Mucosa of rectum (tissue), 2 donors: ENCODE results near the gene MNAT1.

Experiments used
- H3K27ac ChIP-seq, 2 donors: one replicate each; pipeline ENCODE4 v1.7.0; 2013; ENCODE audit warnings: inconsistent platforms in 2 of 2, low read depth in 2 of 2, low read length in 2 of 2
- H3K27me3 ChIP-seq, 2 donors: one replicate each; pipeline ENCODE4 v1.7.0; 2013; ENCODE audit warnings: low read length in 2 of 2; ENCODE audit not compliant: control insufficient read depth in 2 of 2, insufficient read depth in 2 of 2
- H3K36me3 ChIP-seq, 2 donors: one replicate each; pipeline ENCODE4 v1.7.0; 2013; ENCODE audit warnings: low read length in 2 of 2; ENCODE audit not compliant: control insufficient read depth in 2 of 2, insufficient read depth in 2 of 2
- H3K4me1 ChIP-seq, 2 donors: one replicate each; pipeline ENCODE4 v1.7.0; 2013; ENCODE audit warnings: low read length in 2 of 2, mild to moderate bottlenecking in 1 of 2; ENCODE audit not compliant: control insufficient read depth in 2 of 2, insufficient read depth in 2 of 2
- H3K4me3 ChIP-seq, 2 donors: one replicate each; pipeline ENCODE4 v1.7.0; 2013; ENCODE audit warnings: low read length in 2 of 2
- H3K9ac ChIP-seq, 2 donors: one replicate each; pipeline ENCODE4 v1.7.0; 2013; ENCODE audit warnings: low read length in 2 of 2, low read depth in 1 of 2, mild to moderate bottlenecking in 1 of 2
- H3K9me3 ChIP-seq, 2 donors: one replicate each; pipeline ENCODE4 v1.7.0; 2013; ENCODE audit warnings: low read length in 2 of 2; ENCODE audit not compliant: control insufficient read depth in 2 of 2
- donor health status: healthy.
- donor health status: Normal muscosa, but diverticular disease.

MNAT1 gene

GRCh38 chr14:60971271-60971670 lies 236.7 kb downstream of the MNAT1 start:
- Histone ChIP-seq H3K4me1 (no peaks in the 10 kb centered on the region), H3K27me3 (no peaks in the 10 kb centered on the region), H3K27ac (no peak overlapping the region), H3K4me3 (no peak overlapping the region), H3K9ac (no peak overlapping the region), H3K9me3 (no peaks in the 10 kb centered on the region), H3K36me3 (peaks cover 7 to 10% of the 10 kb centered on the region in 2 donors)

GRCh38 chr14:60972295-60972694 lies 237.7 kb downstream of the MNAT1 start:
- Histone ChIP-seq H3K4me1 (no peaks in the 10 kb centered on the region), H3K9ac (no peak overlapping the region), H3K27me3 (no peaks in the 10 kb centered on the region), H3K27ac (no peak overlapping the region), H3K36me3 (peaks cover 7 to 10% of the 10 kb centered on the region in 2 donors), H3K9me3 (no peaks in the 10 kb centered on the region), H3K4me3 (no peak overlapping the region)

GRCh38 chr14:60973070-60973469 lies 238.5 kb downstream of the MNAT1 start:
- H3K36me3 ChIP-seq, result peaks cover 7 to 10% of the 10 kb centered on the region in 2 donors
- H3K27ac ChIP-seq, result no peak overlapping the region
- H3K9me3 ChIP-seq, result no peaks in the 10 kb centered on the region
- H3K4me3 ChIP-seq, result no peak overlapping the region
- H3K4me1 ChIP-seq, result no peaks in the 10 kb centered on the region
- H3K27me3 ChIP-seq, result no peaks in the 10 kb centered on the region
- H3K9ac ChIP-seq, result no peak overlapping the region

- Histone ChIP-seq H3K4me1 (no peaks in the 10 kb centered on the region), H3K27ac (no peak overlapping the region), H3K36me3 (peaks cover 7 to 10% of the 10 kb centered on the region in 2 donors), H3K9me3 (no peaks in the 10 kb centered on the region), H3K9ac (no peak overlapping the region), H3K27me3 (no peaks in the 10 kb centered on the region), H3K4me3 (no peak overlapping the region)
Observed at GRCh38 chr14:60974090-60974651, 239.6 kb downstream of the MNAT1 start.

DNA sequence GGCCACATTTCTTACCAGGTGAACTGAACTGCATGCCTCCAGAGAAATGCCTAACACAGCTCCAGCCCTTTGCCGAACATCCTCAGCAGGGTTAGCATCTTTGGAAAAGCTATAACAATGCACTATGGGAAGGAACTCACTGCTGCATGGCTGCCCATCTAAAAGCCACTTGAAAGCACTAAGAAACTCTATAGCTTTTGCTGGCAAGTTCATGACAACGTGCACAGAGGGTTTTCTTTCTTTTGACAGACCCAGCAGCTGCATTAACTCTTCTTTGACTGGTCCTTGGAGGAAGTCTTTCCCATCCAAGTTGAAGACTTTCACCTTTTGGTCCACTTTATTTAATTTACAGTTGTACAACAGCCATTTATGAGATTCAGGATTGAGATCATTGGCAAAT lies 241.0 kb downstream of the MNAT1 start:
- Histone ChIP-seq H3K36me3 (peaks cover 7 to 10% of the 10 kb centered on the region in 2 donors), H3K9me3 (no peaks in the 10 kb centered on the region), H3K4me1 (peaks cover 6% of the 10 kb centered on the region in 2 donors), H3K27me3 (no peaks in the 10 kb centered on the region), H3K9ac (no peak overlapping the region), H3K27ac (no peak overlapping the region), H3K4me3 (no peak overlapping the region)

DNA sequence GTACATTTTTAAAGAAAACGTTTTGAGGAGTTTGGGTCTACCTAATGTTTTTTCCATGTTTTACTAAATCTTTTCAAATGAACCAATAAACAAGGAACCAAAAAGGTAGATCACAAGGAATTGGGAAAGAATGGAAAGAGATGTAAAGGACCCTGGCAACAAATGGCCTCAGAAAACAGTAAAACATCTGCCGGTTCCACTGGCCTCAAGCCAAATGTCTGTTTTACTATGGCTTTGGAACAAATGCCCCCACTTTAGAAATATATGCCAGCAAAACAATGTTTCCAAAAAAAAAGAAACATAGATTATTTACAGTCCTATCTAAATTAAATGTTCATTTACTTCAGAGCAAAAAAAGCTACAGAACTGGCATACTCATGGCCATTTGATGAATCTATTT lies 243.3 kb downstream of the MNAT1 start:
- Histone ChIP-seq H3K4me1 (peaks cover 12 to 13% of the 10 kb centered on the region in 2 donors), H3K27me3 (no peaks in the 10 kb centered on the region), H3K9ac (no peak overlapping the region), H3K27ac (no peak overlapping the region), H3K36me3 (peaks cover 7 to 10% of the 10 kb centered on the region in 2 donors), H3K9me3 (no peaks in the 10 kb centered on the region), H3K4me3 (no peak overlapping the region)

DNA sequence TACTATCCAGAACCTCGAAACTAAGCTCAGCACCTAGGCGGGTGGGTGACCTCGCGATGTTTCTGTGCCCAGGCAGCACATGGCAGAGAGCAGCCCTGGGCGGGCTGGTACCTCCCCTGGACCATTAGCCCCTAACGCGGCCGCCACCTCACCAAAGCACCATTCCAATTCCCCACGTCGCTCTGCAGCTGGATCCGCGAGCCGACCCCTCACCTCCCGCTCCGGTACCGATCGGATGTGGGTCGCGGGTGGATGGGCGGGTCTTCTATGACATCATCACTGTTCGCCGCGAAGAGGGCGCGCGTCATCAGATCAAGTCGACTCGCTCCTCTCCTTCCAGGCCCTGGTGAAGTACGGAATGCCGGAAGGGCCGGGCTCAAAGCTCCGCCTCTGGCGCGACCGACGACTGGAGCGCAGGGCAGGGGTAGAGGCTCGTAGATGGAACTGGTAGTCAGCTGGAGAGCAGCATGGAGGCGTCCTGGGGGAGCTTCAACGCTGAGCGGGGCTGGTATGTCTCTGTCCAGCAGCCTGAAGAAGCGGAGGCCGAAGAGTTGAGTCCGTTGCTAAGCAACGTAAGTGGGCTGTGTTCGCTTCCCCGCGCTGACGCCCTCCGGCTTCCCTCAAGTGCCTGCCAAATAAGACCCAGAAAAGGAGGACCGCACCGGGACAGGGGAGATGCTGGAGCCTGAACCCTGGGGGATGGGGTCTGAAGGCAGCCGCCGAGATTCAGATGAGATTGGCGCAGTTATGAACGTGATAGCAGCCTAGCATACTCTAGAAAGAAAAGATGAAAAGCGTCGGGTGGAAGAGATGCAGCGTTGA lies 246.5 kb downstream of the MNAT1 start, which contains the start of the genes SLC38A6 and TRMT5:
Gene SLC38A6 (plus strand): TSS at position 435 of the 822 bp plus-strand sequence. CDS start 33 bp downstream, at position 468.
Gene TRMT5 (minus strand): TSS at position 269 of the 822 bp plus-strand sequence. CDS start 106 bp downstream, at position 163.
- H3K4me3 ChIP-seq, result peak within 1 kb of the TSS; percentile 82 to 98
- no peaks in the 10 kb centered on the region for H3K9me3 ChIP-seq
- H3K27ac ChIP-seq, result peak within 1 kb of the TSS; percentile 67 to 84
- H3K36me3 ChIP-seq, result peaks cover 0 to 5% of the 10 kb centered on the region in 2 donors
- H3K4me1 ChIP-seq, result peaks cover 12 to 13% of the 10 kb centered on the region in 2 donors
- H3K27me3 ChIP-seq, result no peaks in the 10 kb centered on the region
- H3K9ac ChIP-seq, result peak within 1 kb of the TSS; percentile 82 to 88

DNA sequence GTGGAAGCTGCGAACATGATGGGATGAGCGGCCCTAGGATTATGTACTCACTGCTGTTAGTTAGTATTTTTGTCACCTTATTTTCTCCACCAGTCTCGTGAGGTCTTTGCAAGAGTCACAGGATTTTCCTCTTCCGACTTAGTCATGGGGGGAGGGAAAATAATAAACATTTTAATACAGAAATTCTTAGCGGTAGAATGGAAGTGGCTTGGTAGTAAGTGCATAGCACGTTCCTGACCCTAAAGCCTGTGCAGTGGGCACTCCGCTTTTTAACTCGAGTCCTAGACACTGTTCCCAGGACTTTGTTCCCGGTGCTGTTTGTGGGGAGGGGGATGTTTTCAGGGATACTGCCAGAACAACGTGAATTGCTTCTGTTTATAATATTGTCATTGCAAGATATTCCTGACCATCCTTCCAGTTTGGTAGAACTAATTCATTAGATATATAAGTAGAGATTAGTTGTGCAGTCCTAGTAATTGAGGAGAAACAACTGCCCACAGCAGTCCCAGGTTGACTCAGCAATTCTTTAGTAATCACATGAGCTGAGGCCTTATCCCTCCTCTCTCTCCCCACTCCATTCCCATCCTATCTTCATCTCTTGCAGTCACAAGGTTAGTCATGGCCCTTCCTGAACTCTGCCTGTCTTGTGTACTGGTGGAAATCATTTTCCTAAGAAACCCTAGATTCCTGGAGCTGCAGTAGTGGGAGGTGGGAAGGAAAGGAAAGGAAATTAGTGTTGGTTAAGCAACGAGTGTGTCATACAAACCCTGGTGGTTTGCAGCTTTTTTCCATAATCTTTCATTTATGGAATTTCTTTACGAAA lies 247.3 kb downstream of the MNAT1 start:
- no peaks in the 10 kb centered on the region for H3K27me3 ChIP-seq
- peak overlapping the region; percentile 82 to 88 for H3K9ac ChIP-seq
- peaks cover 3 to 5% of the 10 kb centered on the region in 2 donors for H3K36me3 ChIP-seq
- H3K27ac ChIP-seq, result peak overlapping the region in 1 of 2 donors; percentile 84
- peak overlapping the region; percentile 82 to 98 for H3K4me3 ChIP-seq
- peaks cover 12 to 13% of the 10 kb centered on the region in 2 donors for H3K4me1 ChIP-seq
- no peaks in the 10 kb centered on the region for H3K9me3 ChIP-seq

DNA sequence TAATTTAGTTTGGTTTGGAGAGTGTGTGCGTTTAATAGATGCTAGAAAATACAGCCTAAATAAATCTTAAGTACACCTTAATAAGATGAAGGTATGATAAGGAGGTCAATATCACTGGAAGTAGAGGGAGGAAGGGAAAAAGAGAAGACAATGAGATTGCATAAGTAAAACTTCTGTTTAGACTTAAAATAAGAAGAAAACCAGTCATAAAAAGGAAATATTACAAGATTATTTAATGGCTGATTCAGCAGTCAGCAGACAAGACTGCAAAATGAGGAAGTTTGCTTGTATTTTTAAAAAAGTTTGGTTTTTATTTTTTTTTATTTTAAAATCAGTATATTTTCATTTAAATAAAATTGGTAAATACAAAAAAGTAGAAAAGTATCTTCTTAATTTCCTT lies 249.6 kb downstream of the MNAT1 start:
- H3K4me3 ChIP-seq, result no peak overlapping the region
- no peak overlapping the region for H3K27ac ChIP-seq
- no peaks in the 10 kb centered on the region for H3K27me3 ChIP-seq
- H3K9ac ChIP-seq, result no peak overlapping the region
- peaks cover 3 to 5% of the 10 kb centered on the region in 2 donors for H3K36me3 ChIP-seq
- H3K4me1 ChIP-seq, result peaks cover 12 to 13% of the 10 kb centered on the region in 2 donors
- no peaks in the 10 kb centered on the region for H3K9me3 ChIP-seq
